HuH-7 (cell line): Measurements from ENCODE around the gene DEPDC7.
"Not testable (repeated sequence)": the region's sequence is repeated elsewhere in the genome, so short reads cannot be mapped to it uniquely, and the experiment has no call there.

Experiments used
- DNase-seq: peaks from one replicate; pipeline ENCODE4 v3.0.0; 2011; ENCODE audit warnings: low spot score

The DEPDC7 gene

DNA sequence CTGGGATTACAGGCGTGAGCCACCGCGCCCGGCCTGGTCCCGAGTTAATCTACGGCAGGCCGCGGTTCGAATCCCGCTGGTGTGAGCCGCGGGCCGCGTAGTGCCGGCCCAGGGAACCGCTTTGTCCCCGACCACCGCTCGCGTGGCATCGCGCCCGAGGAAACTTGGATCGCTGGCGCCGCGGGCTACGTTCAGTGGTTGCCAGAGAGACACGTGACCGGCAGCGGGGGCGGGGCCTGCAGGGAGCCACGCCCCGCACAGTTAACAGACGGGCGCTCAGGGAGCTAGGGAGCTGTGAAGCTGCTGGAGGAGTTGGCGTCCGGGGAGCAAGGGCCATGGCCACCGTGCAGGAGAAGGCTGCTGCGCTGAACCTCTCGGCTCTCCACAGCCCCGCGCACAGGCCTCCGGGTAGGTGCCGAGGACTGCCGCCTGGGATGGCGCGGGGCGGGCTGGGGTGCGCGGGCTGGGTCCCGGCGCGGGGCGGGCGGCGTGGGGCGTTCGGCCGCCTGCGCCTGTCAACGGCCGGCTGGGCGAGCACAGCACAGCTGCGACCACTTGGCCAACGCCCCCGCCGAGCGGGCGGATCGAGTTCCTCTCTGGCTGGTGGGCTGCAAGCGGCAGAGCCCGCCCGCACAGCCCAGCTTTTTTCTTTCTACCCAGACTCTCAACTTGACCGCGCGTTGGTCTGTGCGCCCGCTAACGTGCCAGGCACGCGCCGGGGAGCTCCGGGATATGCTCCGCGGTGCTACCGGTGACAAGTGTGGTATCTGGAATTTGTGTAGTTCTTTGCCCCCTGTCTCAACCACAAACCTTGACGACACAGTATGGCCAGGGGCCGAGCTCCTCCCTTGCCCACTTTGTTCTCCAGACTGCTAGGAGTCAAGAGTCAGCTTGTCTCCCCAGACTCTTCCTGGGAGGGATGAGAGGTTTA, at the start of gene DEPDC7:
DEPDC7 (plus strand) TSS at position 258 of the 931 bp plus-strand sequence; CDS start at position 336, 78 bp downstream.
- DNase-seq: peak; percentile 83

DNA sequence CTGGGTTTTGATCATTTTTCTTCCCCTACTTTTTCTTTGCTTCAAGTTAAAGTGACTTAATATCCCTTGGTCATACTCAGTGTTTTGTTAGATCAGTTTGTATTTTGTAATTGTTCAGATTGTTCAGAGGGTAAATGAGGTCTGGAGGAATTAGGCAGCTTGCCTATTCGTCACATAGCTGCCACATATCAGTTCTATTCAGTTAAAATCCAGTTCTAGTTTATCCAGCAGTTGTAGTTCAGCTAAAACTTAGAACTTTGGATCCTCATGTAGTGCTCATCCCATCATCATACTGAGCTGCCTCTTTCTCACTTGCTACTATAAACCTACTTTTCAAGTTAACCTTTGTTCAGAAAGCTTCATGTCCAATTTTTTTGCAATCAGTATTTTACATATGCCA, 47.1 kb upstream of the DEPDC7 start:
- DNase-seq: no peak

DNA sequence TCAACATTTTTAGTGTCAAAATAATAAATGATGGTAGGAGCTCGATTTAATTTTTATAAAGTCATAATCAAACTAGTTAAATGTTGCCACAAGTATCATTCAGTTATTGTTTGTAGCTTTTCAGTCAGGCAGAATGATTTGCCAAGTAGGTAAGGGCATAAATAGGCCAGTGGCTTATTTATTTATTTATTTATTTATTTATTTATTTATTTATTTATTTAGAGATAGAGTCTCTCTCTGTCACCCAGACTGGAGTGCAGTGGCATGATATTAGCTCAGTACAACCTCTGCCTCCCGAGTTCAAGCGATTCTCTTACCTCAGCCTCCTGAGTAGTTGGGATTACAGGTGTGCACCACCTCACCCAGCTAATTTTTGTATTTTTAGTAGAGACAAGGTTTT, 43.4 kb upstream of the DEPDC7 start:
- DNase-seq: not testable (repeated sequence)

DNA sequence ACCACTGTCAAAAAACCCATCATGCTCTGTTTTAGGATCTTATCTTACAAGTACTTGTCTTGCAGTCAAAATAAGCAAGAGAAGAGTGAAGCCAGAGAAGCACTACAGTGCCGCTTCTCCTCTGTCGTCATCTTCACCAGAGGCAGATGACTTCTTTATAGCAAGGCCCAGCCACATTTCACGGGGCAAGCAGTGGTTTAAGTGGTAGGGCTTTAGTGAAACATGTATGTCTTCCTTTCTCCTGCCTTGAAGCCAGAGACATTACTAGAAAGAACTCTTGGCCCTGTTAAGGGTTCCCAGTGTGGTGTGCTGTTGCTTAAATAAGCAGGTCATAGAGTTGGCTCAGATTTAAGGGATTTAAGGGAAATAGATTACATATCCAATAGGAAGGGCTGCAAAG, 42.9 kb upstream of the DEPDC7 start:
- DNase-seq: no peak

DNA sequence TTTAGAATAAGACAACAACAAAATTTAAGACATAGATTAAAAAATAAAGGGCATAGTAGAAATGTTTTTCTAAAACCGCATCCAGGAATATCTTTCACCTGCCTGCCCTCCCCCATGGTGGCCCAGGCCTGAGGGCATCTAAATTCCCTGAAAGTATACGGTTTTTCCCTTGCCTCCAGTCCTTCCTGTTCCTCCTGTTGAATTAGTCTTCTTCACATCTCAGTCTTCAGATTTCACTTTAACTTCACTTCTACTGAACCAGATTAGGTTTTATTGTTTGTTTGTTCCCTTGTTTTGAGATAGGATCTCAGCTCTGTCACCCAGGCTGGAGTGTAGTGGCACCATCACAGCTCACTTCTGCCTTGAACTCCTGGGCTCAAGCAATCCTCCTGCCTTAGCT, 33.1 kb upstream of the DEPDC7 start:
- DNase-seq: no peak

DNA sequence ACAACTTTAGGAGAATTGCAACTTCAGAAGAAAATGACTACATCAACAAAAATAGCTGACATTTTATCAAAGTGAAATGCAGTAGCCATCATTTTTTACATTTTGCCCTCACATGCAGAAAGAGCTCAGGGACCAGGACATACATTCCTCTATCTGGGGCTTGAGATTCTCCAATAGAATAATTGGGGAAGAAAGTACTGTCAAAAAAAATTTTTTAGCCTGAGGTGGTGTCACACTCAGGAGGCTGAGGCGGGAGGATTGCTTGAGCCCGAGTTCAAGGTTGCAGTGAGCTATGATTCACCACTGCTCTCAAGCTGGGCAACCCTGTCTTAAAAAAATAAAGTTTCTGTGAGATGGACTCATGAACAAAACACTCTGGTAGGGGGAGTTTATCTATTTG, 32.2 kb upstream of the DEPDC7 start:
- DNase-seq: no peak

DNA sequence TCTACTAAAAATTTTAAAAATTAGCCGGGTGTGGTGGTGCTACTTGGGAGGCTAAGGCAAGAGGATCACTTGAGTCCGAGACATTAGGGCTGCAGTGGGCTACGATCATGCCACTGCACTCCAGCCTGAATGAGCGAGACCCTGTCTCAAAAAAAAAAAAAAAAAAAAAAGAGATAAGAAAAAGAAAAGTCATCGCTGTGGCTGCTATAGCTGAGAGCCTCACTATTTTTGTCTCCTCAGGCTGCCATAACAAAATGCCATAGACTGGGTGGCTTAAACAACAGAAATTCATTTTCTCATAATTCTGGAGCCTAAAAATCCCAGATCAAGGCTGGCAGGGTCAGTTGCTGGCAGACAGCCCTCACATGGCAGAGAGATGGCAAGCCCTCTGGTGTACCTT, 30.1 kb upstream of the DEPDC7 start:
- no peak for DNase-seq

DNA sequence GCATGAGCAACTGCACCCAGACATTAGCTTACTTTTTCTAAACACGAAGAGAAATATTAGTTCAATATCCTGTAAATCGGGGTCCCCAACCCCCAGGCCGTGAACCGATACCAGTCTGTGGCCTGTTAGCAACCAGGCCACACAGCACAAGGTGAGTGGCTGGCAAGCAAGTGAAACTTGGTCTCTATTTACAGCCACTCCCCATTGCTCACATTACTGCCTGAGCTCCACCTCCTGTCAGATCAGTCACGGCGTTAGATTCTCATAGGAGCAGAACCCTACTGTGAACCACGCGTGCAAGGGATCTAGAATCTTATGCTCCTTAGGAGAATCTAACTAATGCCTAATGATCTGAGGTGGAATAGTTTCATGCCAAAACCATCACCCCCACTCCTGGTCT, 27.8 kb upstream of the DEPDC7 start:
- DNase-seq: no peak

DNA sequence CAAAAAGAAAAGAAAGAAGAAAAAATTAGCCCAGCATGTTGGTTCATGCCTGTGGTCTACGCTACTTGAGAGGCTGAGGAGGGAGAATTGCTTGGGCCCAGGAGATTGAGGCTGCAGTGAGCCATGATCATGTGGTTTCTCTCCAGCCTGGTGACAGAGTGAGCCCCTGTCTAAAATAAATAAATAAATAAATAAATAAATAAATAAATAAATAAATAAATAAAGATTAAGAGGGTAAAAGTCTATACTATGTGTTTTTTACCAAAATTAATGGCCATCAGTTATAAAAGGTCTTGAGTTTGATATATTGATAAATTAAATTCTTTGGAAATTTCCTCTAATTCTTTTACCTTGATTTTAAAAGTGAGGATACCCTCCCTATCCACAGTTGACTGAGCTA, 25.2 kb upstream of the DEPDC7 start:
- no peak for DNase-seq

DNA sequence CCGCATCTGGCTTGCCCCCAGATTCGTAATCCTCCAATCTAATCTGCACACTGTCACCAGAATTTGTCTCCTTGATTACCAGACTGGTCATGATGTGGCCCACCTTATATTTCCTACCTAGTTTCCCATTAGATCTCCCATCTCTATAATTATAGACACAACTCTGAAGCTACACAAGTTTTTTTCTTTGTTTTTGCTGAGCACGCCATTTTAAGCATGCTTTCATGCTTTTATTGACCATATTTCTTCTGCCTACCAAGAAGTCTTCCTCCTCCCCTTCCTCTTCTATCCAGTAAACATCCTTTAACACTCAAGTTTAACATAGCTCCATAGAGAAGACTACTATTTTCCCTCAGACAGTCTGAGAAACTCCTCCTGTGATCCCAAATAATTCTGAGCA, 24.3 kb upstream of the DEPDC7 start:
- no peak for DNase-seq

DNA sequence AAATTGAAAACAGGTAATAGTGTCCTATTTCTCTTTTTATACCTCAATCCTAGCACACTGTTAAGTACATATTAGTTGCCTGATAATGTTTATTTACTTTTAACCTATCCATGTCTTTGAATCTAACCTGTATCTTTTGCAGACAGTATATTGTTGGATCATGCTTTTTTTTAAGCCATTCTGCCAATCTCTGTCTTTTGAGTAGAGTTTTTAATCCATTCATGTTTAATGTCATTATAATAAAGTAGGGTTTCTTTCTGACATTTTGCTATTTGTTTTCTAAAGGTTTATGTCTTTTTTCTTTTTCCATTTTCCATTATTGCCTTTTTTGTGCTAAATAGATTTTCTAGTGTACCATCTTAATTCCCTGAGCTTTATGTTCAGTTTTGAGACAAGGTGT, 23.8 kb upstream of the DEPDC7 start:
- DNase-seq: no peak

DNA sequence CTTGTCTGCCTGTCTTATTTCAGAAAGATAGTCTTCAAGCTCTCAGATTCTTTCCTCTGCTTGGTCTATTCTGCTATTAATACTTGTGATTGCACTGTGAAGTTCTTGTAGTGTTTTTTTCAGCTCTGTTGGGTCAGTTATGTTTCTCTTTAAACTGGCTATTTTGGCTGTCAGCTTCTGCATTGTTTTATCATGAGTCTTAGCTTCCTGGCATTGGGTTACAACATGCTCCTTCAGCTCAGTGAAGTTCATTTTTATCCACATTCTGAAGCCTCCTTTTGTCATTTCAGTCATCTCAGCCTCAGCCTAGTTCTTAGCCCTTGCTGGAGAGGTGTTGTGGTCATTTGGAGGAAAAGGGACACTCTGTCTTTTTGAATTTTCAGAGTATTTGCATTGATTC, 15.5 kb upstream of the DEPDC7 start:
- DNase-seq: no peak

DNA sequence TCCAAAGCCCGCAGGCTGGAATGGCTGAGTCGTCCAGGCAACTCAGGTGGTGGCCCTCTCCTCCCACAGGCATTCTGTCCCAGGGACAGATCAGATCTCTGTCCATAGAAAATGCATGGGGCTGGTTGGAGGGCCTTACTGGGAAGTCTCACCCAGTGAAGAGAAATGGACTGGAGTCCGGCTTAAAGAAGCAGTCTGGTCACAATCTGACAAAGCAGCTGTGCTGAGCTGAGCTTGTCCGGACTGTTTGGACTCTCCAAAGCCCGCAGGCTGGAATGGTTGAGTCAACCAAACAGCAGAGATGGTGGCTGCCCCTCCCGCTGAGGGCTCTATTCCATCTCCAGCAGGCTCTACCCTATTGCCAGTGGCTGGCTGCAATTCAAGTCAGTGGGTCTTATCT, 14.4 kb upstream of the DEPDC7 start:
- no peak for DNase-seq

DNA sequence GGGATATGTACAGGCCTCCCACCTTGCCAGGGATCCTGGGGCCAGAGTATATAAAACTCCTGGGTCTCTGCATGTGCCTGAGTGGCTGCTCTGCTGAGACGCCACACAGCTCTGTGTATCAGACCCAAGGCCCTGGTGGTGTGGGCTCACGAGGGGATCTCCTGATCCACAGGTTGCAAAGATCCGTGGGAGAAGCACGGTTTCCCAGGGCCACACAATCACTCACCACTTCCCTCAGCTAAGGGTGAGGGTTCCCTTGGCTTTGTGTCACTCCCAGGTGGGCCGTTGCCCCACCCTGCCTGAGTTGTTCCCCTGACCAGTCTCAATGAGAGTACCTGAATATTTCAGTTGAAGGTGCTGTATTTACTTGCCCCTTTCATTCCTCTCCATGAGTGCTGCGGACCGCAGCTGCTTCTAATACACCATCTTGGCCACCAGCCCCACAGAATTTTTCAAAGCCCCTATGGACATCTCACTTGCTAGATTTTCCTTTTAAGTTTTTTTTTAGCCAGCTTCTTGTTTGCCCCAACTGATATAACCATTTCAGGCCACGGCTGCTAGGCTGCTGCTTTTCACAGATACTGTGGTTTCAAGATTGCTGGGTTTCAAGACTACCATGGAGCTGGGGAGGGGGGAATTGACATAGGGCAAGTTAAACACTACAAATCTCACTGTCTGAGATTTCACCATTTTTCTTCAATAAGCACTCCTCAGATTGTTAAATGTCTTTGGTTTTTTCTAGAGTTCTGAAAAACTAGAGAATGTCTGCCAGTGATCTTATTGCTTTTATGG, 13.7 kb upstream of the DEPDC7 start:
- no peak for DNase-seq

DNA sequence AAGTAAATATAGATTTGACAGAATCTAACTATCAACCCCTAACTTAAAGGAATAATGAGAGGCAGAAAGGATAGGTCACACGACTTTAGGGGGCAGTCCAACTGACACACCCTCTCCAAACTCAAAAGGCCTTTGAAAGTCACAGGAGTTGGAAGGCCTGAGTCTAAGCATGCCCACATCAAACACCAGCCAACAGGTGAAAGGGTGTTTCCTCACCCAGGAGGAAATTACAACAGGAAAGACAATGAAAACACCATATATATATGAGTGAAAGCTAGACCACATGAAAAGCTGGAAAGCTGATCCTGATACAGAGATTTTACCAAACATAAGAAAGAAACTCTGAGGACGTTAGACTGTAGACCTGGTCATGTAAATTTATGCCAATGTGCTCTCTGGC, 10.5 kb upstream of the DEPDC7 start:
- no peak for DNase-seq

DNA sequence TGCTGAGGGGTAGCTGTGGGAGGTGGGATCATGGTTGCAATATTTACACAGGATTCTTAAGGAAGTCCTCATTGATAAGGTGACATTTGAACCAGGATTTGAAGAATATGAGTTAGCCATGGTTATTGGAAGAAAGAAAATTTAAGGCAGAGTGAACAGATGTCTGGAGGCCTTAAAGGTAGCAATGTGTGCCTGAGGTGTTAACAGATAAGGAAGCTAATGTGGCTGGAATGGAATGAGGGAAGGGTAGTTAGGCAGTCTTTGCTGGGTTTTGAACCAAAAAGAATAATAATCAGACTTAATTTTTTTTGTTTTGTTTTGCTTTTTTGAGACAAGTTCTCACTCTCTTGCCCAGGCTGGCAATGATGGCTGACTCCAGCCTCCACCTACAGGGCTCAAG, 9.7 kb upstream of the DEPDC7 start:
- no peak for DNase-seq

DNA sequence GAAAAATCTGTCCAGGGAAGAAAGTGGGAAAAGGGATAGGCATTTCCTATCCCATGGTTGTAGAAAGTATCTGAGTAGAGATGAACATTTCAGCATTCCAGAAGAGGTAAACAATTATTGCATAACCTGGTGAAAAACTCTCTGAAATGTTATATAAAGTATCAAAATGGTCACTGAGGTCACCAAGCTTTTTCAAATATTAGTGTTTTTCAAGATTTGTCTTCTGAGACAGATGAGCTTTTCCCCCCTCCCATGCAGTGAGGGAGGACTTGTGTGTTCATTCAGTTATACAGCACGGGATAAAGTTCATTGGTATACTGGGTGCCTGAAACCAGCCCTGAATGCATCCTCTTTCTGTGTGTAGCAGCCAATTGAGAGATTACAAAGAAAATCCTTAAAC, 1.9 kb upstream of the DEPDC7 start:
- DNase-seq: no peak

DNA sequence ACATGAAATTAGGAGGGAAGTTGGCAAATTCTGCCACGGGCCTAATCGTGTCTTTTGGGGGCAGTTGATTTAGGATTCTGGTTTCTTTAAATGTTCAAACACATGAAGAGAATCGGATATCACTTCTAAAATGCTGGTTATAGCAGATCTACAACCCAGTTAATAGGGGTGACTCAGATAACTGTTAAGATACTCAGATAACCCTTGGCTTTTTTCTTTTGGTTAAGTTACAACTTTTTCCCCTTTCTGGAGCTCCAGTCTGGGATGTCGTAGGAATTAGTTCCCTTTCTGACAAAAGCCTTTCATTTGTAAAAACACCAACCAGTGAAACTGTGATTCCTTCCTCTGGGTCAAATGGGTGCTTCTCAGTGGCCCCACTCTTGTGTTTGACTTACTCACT, 976 bp downstream of the DEPDC7 start:
- DNase-seq: no peak

DNA sequence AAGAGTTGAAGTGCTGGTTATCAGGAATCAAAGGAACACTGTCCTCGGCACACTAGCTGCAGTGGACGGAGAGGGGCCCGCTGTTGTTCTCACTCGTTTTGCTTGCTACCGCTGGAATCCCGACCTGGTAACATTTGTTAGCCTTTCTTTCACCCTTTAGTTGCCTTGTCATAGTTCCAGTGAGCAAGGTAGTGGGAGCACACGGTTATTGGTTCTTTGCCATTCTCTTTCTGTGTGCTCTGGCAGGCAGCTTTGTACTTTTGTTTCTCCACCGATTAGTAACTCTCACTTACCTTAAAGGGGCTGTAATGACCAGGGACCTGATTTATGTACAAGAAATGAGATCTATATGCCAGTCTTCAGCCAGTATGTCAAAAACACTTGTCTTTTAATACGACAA, 1.8 kb downstream of the DEPDC7 start:
- no peak for DNase-seq

DNA sequence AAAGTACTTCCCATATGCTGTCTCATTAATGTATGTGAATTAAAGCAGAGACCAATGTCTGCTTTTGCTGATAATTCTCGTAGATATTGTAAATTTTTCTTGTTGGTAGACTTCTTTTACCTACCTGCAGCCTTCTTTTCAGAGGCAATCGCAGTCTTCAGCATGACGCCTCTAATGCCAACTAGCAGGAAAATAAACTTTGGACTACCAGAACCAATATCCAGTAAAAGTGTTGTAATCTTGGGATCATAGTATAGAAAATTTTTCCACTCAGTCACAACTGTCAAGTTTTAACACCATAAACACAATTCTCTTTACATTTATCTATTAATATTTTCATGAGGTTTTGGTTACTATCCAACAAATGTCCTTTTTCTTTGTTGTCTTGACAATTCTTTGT, 2.3 kb downstream of the DEPDC7 start:
- no peak for DNase-seq

DNA sequence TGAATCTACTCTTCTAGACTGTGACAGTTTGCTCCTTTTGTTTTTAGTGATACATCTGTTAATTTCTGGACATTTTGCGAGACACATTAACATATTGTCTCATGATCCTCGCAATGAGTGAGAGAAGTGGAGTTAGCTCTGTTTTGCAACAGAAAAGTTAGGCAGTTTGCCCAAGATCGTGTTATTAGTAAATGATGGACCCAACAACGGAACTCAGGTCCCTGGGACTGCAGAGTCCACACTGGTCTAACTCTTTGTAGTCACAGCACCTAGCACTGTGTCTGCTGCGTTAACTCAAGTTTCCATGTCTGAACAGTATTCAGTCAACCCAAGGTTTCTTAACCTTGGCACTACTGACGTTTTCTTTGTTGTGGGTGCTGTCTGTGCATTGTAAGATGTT, 3.2 kb downstream of the DEPDC7 start:
- no peak for DNase-seq

DNA sequence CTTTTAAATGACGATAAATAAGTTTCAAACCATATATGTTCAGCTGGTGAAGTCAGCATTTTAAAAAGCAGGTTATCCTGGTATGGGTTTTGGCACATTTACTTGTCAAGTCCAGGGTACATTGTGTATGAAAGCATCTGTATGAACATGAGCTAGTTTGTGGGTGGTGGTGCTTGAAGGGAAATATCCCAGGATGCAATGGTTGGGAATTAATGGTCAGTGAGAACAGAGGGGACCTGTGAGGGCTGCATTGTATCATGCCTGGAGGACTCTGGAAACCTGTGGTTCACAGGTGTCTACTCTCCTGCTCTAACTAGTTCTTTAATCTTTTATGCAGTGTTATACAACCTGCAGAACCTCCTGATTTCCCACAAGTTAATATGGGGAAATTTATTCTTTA, 5.8 kb downstream of the DEPDC7 start:
- DNase-seq: no peak

DNA sequence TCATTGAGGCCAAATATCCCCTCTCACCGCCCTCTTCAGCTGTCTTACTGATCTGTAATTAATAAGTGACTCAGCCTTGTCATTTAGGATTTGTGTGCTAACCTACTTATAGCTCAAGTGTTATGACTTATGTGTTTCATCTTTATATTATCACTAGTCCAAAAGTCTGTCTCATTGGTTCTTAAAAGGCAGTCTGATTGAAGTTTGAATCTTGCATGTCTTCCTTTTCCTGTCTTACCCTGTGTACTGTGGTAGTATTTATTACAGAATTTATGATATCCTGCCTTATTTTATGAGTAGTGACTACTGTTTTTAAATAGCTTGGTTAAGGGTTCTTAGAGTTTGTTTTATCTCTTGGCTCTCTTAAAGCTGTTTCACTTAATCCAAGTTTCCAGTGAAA, 6.3 kb downstream of the DEPDC7 start:
- DNase-seq: no peak
